GM23338 (cell line): ENCODE data around the gene CHP1. TPM values are rescaled to one million over a fixed set of nuclear protein-coding genes. Genes with fewer than 3 reads are reported as not detected.

ENCODE experiments used
- ATAC-seq: fragments of 200-7000 bp; cut with Tn5 transposase; 3 replicates; pipeline ENCODE4 v1.9.1; 2020
- DNase-seq: peaks from one replicate; pipeline ENCODE4 v3.0.0-alpha.2; 2015; ENCODE audit warnings: low spot score
- H2AFZ ChIP-seq: fragments of 200-600 bp; sonication (generic); 2 replicates; pipeline ENCODE4 v1.8.0; 2016; ENCODE audit warnings: antibody characterized with exemption, mild to moderate bottlenecking, moderate library complexity
- H3F3A ChIP-seq: fragments of 200-600 bp; sonication (generic); replicated peaks from 2 replicates; pipeline ENCODE4 v1.8.0; 2017; ENCODE audit warnings: antibody characterized with exemption, mixed run types, low read depth
- H3K27ac ChIP-seq: fragments of 200-600 bp; sonication (generic); 2 replicates; pipeline ENCODE4 v1.6.1; 2016; ENCODE audit warnings: low read depth
- H3K27me3 ChIP-seq: fragments of 200-600 bp; sonication (generic); 2 replicates; pipeline ENCODE4 v1.8.0; 2016; ENCODE audit warnings: mild to moderate bottlenecking, mixed run types, moderate library complexity; ENCODE audit not compliant: insufficient read depth
- H3K36me3 ChIP-seq: fragments of 200-600 bp; sonication (generic); 2 replicates; pipeline ENCODE4 v1.8.0; 2016; ENCODE audit warnings: mild to moderate bottlenecking; ENCODE audit not compliant: insufficient read depth
- H3K4me1 ChIP-seq: fragments of 200-600 bp; sonication (generic); 2 replicates; pipeline ENCODE4 v1.8.0; 2016; ENCODE audit warnings: mild to moderate bottlenecking, moderate library complexity; ENCODE audit not compliant: insufficient read depth
- H3K4me2 ChIP-seq: fragments of 200-600 bp; sonication (generic); 2 replicates; pipeline ENCODE4 v1.7.1; 2017; ENCODE audit warnings: mixed run types
- H3K4me3 ChIP-seq: fragments of 200-600 bp; sonication (generic); 2 replicates; pipeline ENCODE4 v1.6.1; 2016; ENCODE audit warnings: mixed run types
- H3K79me2 ChIP-seq: fragments of 200-600 bp; sonication (generic); replicated peaks from 2 replicates; pipeline ENCODE4 v1.8.0; 2017; ENCODE audit warnings: mild to moderate bottlenecking; ENCODE audit not compliant: insufficient read depth
- H3K9me2 ChIP-seq: fragments of 200-600 bp; sonication (generic); 2 replicates; pipeline ENCODE4 v1.8.0; 2017; ENCODE audit not compliant: insufficient read depth
- H4K20me1 ChIP-seq: fragments of 200-600 bp; sonication (generic); replicated peaks from 2 replicates; pipeline ENCODE4 v1.8.0; 2017; ENCODE audit warnings: mild to moderate bottlenecking; ENCODE audit not compliant: insufficient read depth
- H3K27ac Mint-ChIP-seq: 2 replicates; pipeline ENCODE4 v1.8.0; 2020; ENCODE audit warnings: inconsistent platforms, mild to moderate bottlenecking, moderate library complexity, mixed read lengths
- H3K27me3 Mint-ChIP-seq: 3 replicates; pipeline ENCODE4 v1.8.0; 2022; ENCODE audit warnings: low read depth, mild to moderate bottlenecking, moderate library complexity, mixed read lengths, inconsistent platforms; ENCODE audit not compliant: insufficient read depth, poor library complexity
- H3K36me3 Mint-ChIP-seq: 3 replicates; pipeline ENCODE4 v1.8.0; 2021; ENCODE audit warnings: low read depth, mild to moderate bottlenecking, inconsistent platforms, moderate library complexity, mixed read lengths
- H3K4me1 Mint-ChIP-seq: 3 replicates; pipeline ENCODE4 v1.8.0; 2020; ENCODE audit warnings: mild to moderate bottlenecking, inconsistent platforms, mixed read lengths
- H3K4me3 Mint-ChIP-seq: 3 replicates; pipeline ENCODE4 v1.8.0; 2021; ENCODE audit warnings: moderate library complexity, mild to moderate bottlenecking, inconsistent platforms, mixed read lengths
- H3K9me3 Mint-ChIP-seq: 3 replicates; pipeline ENCODE4 v1.8.0; 2020; ENCODE audit warnings: moderate library complexity, mild to moderate bottlenecking, inconsistent platforms, mixed read lengths
- CREB1 ChIP-seq: fragments of 250-450 bp; sonication (Bioruptor Pico); IDR thresholded peaks from 2 replicates; pipeline ENCODE4 v1.5.0; 2020; ENCODE audit warnings: low read depth, mild to moderate bottlenecking, moderate library complexity
- ETS1 ChIP-seq: IDR thresholded peaks from 2 replicates; pipeline ENCODE4 v1.6.1; 2016; ENCODE audit warnings: antibody characterized with exemption
- EZH2 ChIP-seq: fragments of 200-600 bp; sonication (generic); IDR thresholded peaks from one replicate; pipeline ENCODE4 v1.8.0; 2017; ENCODE audit warnings: antibody characterized with exemption, mild to moderate bottlenecking, low read depth; ENCODE audit not compliant: unreplicated experiment
- EZH2phosphoT487 ChIP-seq: fragments of 200-600 bp; sonication (generic); IDR thresholded peaks from one replicate; pipeline ENCODE4 v1.8.1; 2018; ENCODE audit warnings: antibody characterized with exemption; ENCODE audit not compliant: unreplicated experiment
- JUNB ChIP-seq: IDR thresholded peaks from one replicate; pipeline ENCODE4 v1.6.1; 2016; ENCODE audit warnings: antibody characterized with exemption; ENCODE audit not compliant: unreplicated experiment
- NANOG ChIP-seq: IDR thresholded peaks from 2 replicates; pipeline ENCODE4 v1.6.1; 2016; ENCODE audit warnings: antibody characterized with exemption, borderline replicate concordance
- POLR2AphosphoS5 ChIP-seq: IDR thresholded peaks from 2 replicates; pipeline ENCODE4 v1.6.1; 2016; ENCODE audit warnings: antibody characterized with exemption, low read depth
- REST ChIP-seq: IDR thresholded peaks from one replicate; pipeline ENCODE4 v1.6.1; 2018; ENCODE audit warnings: antibody characterized with exemption; ENCODE audit not compliant: unreplicated experiment
- STAT1 ChIP-seq: IDR thresholded peaks from one replicate; pipeline ENCODE4 v1.6.1; 2016; ENCODE audit warnings: antibody characterized with exemption; ENCODE audit not compliant: unreplicated experiment
- ZNF114 ChIP-seq: fragments of 250-450 bp; sonication (Bioruptor Pico); IDR thresholded peaks from 2 replicates; pipeline ENCODE4 v1.5.0; 2020; ENCODE audit warnings: mild to moderate bottlenecking, moderate library complexity
- ZNF331 ChIP-seq: fragments of 250-450 bp; sonication (Bioruptor Pico); IDR thresholded peaks from 2 replicates; pipeline ENCODE4 v1.5.0; 2020; ENCODE audit warnings: low read depth, mild to moderate bottlenecking, moderate library complexity
- ZNF462 ChIP-seq: fragments of 250-450 bp; sonication (Bioruptor Pico); IDR thresholded peaks from 2 replicates; pipeline ENCODE4 v1.5.0; 2020; ENCODE audit warnings: mild to moderate bottlenecking, moderate library complexity
- polyA plus RNA-seq: library from polyadenylated mRNA; unstranded; fragments of >200 nt; fragmentation: Nextera tagmentation; extraction: Ambion mirVana; gene quantifications from 2 replicates; pipeline ENCODE4 v1.2.1, GENCODE V29; 2016
- total RNA-seq: library from RNA; depleted of rRNA; stranded (reverse); fragments of >200 nt; shearing (Covaris generic); gene quantifications from 2 replicates; pipeline ENCODE4 v1.2.3, GENCODE V29; 2014
- TF ChIP-seq, protein P1 (sequence below), 2 experiments: fragments of 200-600 bp in 1 of 2; sonication (generic) in 1 of 2; conservative IDR thresholded peaks; 2 replicates each; pipeline versions ENCODE4 v1.5.1 to v1.6.1; 2016 to 2017; ENCODE audit warnings: antibody characterized with exemption in 2 of 2, low read depth in 2 of 2, mild to moderate bottlenecking in 2 of 2, moderate library complexity in 1 of 2

The CHP1 gene
- total and polyA plus RNA-seq, 2 experiments from 2014 or later: 62.3 to 109 TPM

- no peak overlapping the region for H3K4me2 ChIP-seq
- H4K20me1 ChIP-seq: no peaks in the 10 kb centered on the region; the same call in 1 of the 2 replicates
- peaks cover 10% of the 10 kb centered on the region for H3K36me3 ChIP-seq
- peaks cover 7% of the 10 kb centered on the region for H3K27me3 Mint-ChIP-seq
- H3K9me3 Mint-ChIP-seq: no peaks in the 10 kb centered on the region
- H3K36me3 Mint-ChIP-seq: peaks cover 8% of the 10 kb centered on the region; the same call in 2 of the 3 replicates
- no peaks in the 10 kb centered on the region for H3F3A ChIP-seq
- DNase-seq (no peak), ATAC-seq (no peak)
- no peak overlapping the region; the same call in 1 of the 2 replicates for H3K27ac ChIP-seq
- no peak overlapping the region for H3K27ac Mint-ChIP-seq
- H3K79me2 ChIP-seq: no peaks in the 10 kb centered on the region
- no peak overlapping the region for H3K4me3 Mint-ChIP-seq
- H2AFZ ChIP-seq: no peak overlapping the region
- no peak overlapping the region for H3K4me3 ChIP-seq
- TF ChIP-seq ETS1: no peak
- no peak for TF ChIP-seq STAT1
- TF ChIP-seq JUNB: no peak
- no peak for TF ChIP-seq NANOG
- TF ChIP-seq ZNF114: no peak
- TF ChIP-seq, protein P1, sequence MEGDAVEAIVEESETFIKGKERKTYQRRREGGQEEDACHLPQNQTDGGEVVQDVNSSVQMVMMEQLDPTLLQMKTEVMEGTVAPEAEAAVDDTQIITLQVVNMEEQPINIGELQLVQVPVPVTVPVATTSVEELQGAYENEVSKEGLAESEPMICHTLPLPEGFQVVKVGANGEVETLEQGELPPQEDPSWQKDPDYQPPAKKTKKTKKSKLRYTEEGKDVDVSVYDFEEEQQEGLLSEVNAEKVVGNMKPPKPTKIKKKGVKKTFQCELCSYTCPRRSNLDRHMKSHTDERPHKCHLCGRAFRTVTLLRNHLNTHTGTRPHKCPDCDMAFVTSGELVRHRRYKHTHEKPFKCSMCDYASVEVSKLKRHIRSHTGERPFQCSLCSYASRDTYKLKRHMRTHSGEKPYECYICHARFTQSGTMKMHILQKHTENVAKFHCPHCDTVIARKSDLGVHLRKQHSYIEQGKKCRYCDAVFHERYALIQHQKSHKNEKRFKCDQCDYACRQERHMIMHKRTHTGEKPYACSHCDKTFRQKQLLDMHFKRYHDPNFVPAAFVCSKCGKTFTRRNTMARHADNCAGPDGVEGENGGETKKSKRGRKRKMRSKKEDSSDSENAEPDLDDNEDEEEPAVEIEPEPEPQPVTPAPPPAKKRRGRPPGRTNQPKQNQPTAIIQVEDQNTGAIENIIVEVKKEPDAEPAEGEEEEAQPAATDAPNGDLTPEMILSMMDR (conservative IDR thresholded peaks at IDR 0.05; ENCODE audit: low read depth in 2 of 2): no peak
- TF ChIP-seq EZH2: no peak
- TF ChIP-seq CREB1 (CRISPR knock-in tag): no peak
- TF ChIP-seq ZNF462 (CRISPR knock-in tag): no peak
- no peak for TF ChIP-seq REST
- no peak for TF ChIP-seq ZNF331 (CRISPR knock-in tag)
- TF ChIP-seq POLR2AphosphoS5: no peak
- TF ChIP-seq EZH2phosphoT487: no peak
- no peaks in the 10 kb centered on the region for H3K4me1 ChIP-seq
- H3K9me2 ChIP-seq: no peaks in the 10 kb centered on the region
- H3K4me1 Mint-ChIP-seq: no peaks in the 10 kb centered on the region
- no peaks in the 10 kb centered on the region for H3K27me3 ChIP-seq
These were observed 25.5 kb downstream of the CHP1 start for GRCh38 chr15:41256577-41257038.
